Loucy (cell line): ENCODE measurements around the gene GATD1.

Experiments used
- CTCF ChIP-seq: fragments of 200-600 bp; sonication (generic); conservative IDR thresholded peaks from 2 replicates; pipeline ENCODE4 v1.5.1; 2014; ENCODE audit warnings: mild to moderate bottlenecking, antibody characterized with exemption, low read length
- EZH2phosphoT487 ChIP-seq: fragments of 200-600 bp; IDR thresholded peaks from 2 replicates; pipeline ENCODE4 v1.6.1; 2018; ENCODE audit warnings: antibody characterized with exemption, mild to moderate bottlenecking, moderate library complexity, borderline replicate concordance

GRCh38 chr11:788953-789940 is 12.0 kb upstream of the GATD1 start:
- TF ChIP-seq CTCF (no peak), EZH2phosphoT487 (no peak)
